Activated effector memory CD4-positive, alpha-beta T cell treated with Interleukin-2 at 50 U/mL for 16 hours (primary cell): ENCODE measurements around the gene GLRA1.
A peak's percentile ranks its signal among the peaks of the same experiment; 100 is the strongest.

Source experiments
- DNase-seq: peaks from one replicate; pipeline ENCODE4 v3.0.0-alpha.2; 2020

GLRA1 gene

GRCh38 chr5:151924564-151925301 lies at the start of gene GLRA1:
TSS of gene GLRA1 (minus strand) at chr5:151924851. CDS start at chr5:151924549, 302 bp downstream.
- peak; percentile 29 for DNase-seq

GRCh38 chr5:151970885-151971284 lies 46.2 kb upstream of the GLRA1 start:
- no peak for DNase-seq

- no peak for DNase-seq
These were observed 43.2 kb upstream of the GLRA1 start for GRCh38 chr5:151967865-151968264.

- no peak for DNase-seq
These were observed 41.4 kb upstream of the GLRA1 start for GRCh38 chr5:151966046-151966445.

- DNase-seq, result no peak
These were observed 39.8 kb upstream of the GLRA1 start for GRCh38 chr5:151964471-151964870.

- no peak for DNase-seq
These were observed 36.9 kb upstream of the GLRA1 start for GRCh38 chr5:151961557-151961956.

- DNase-seq, result no peak
These were observed 33.5 kb upstream of the GLRA1 start for GRCh38 chr5:151958111-151958510.

GRCh38 chr5:151956725-151957124 lies 32.1 kb upstream of the GLRA1 start:
- DNase-seq, result no peak

- no peak for DNase-seq
These were observed 29.6 kb upstream of the GLRA1 start for GRCh38 chr5:151954255-151954654.

GRCh38 chr5:151953833-151954232 lies 29.2 kb upstream of the GLRA1 start:
- no peak for DNase-seq

- DNase-seq, result no peak
These were observed 27.6 kb upstream of the GLRA1 start for GRCh38 chr5:151952238-151952637.

- no peak for DNase-seq
These were observed 26.1 kb upstream of the GLRA1 start for GRCh38 chr5:151950706-151951105.

- DNase-seq, result no peak
These were observed 25.2 kb upstream of the GLRA1 start for GRCh38 chr5:151949701-151950308.

GRCh38 chr5:151949113-151949512 lies 24.5 kb upstream of the GLRA1 start:
- no peak for DNase-seq

GRCh38 chr5:151947931-151948608 lies 23.4 kb upstream of the GLRA1 start:
- no peak for DNase-seq

- no peak for DNase-seq
These were observed 13.2 kb upstream of the GLRA1 start for GRCh38 chr5:151937851-151938250.

- DNase-seq, result no peak
These were observed 10.6 kb upstream of the GLRA1 start for GRCh38 chr5:151935135-151935695.

- no peak for DNase-seq
These were observed 6.6 kb upstream of the GLRA1 start for GRCh38 chr5:151931260-151931659.

- no peak for DNase-seq
These were observed 1.5 kb upstream of the GLRA1 start for GRCh38 chr5:151926188-151926587.

GRCh38 chr5:151925340-151925739 lies 689 bp upstream of the GLRA1 start:
- no peak for DNase-seq

GRCh38 chr5:151923866-151924476 lies 680 bp downstream of the GLRA1 start:
- DNase-seq, result no peak

- no peak for DNase-seq
These were observed 2.7 kb downstream of the GLRA1 start for GRCh38 chr5:151921916-151922315.

- no peak for DNase-seq
These were observed 6.7 kb downstream of the GLRA1 start for GRCh38 chr5:151917904-151918303.
